ENCODE measurements around the gene LY6G5C. TPM values are rescaled to one million over a fixed set of nuclear protein-coding genes. Genes with fewer than 3 reads are reported as not detected.

The LY6G5C gene
- total RNA-seq, 4 donors from 2014 or later: 0.95 to 2.2 TPM; not detected in 2

GRCh38 chr6:31640612-31641011 is 40.3 kb downstream of the LY6G5C start:
- intact Hi-C loops (cut with DNase I; ENCODE audit: low total_unique reads): no loop called here
- WGBS, 2 donors (ENCODE audit: low coverage in 1 of 2): 98 to 100% methylated on average over 2 to 6 of the region's 6 CpGs
- Histone ChIP-seq H3K4me1 (no peaks in the 10 kb centered on the region), H3K4me3 (no peak overlapping the region), H3K36me3 (peaks cover 0 to 77% (median 36%) of the 10 kb centered on the region in 4 donors), H3K27me3 (no peaks in the 10 kb centered on the region), H3K9me3 (no peaks in the 10 kb centered on the region), H3K27ac (no peak overlapping the region)
- in situ Hi-C loops (cut with MboI; ENCODE audit: low pct_ligation_motif_present in 1 of 4, low pct_unique_long_range_greater_than_20kb in 1 of 4, low sequenced_read_pairs in 3 of 4): no loop called here
- no peak for DNase-seq
- TF ChIP-seq EP300 (IDR thresholded peaks at IDR 0.05; ENCODE audit: low read depth) (no peak), POLR2A (IDR thresholded peaks at IDR 0.05) (no peak), POLR2AphosphoS5 (IDR thresholded peaks at IDR 0.05) (no peak)
- TF ChIP-seq, protein P1, sequence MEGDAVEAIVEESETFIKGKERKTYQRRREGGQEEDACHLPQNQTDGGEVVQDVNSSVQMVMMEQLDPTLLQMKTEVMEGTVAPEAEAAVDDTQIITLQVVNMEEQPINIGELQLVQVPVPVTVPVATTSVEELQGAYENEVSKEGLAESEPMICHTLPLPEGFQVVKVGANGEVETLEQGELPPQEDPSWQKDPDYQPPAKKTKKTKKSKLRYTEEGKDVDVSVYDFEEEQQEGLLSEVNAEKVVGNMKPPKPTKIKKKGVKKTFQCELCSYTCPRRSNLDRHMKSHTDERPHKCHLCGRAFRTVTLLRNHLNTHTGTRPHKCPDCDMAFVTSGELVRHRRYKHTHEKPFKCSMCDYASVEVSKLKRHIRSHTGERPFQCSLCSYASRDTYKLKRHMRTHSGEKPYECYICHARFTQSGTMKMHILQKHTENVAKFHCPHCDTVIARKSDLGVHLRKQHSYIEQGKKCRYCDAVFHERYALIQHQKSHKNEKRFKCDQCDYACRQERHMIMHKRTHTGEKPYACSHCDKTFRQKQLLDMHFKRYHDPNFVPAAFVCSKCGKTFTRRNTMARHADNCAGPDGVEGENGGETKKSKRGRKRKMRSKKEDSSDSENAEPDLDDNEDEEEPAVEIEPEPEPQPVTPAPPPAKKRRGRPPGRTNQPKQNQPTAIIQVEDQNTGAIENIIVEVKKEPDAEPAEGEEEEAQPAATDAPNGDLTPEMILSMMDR (IDR thresholded peaks at IDR 0.05): no peak

DNA sequence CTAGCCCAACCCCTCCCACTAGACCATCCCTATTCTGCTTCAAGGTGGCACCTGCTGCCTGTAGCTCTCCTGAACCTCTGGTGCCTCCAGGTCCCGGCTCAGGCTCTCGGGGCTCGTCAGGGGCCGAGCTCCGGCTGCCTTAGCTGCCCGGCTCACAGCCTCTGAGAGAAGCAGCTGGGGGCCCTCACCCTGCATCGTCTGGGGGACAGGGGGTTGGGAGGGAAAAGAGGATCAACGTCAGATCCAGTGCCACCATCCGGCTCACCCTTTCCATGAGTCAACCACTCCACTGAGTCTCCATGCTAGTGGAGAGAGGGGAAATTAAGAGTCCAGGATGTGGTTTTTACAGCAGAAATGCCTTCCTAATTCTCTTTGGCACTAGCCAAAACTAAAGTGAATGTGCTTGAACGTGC is 41.4 kb downstream of the LY6G5C start:
- intact Hi-C loops (cut with DNase I; ENCODE audit: low total_unique reads): no loop called here

GRCh38 chr6:31639043-31639442 is 41.8 kb downstream of the LY6G5C start:
- Histone ChIP-seq H3K27me3 (no peaks in the 10 kb centered on the region), H3K36me3 (peaks cover 0 to 83% (median 42%) of the 10 kb centered on the region in 4 donors), H3K4me1 (no peaks in the 10 kb centered on the region), H3K27ac (no peak overlapping the region), H3K9me3 (no peaks in the 10 kb centered on the region), H3K4me3 (no peak overlapping the region)
- TF ChIP-seq EP300 (IDR thresholded peaks at IDR 0.05; ENCODE audit: low read depth) (no peak), POLR2AphosphoS5 (IDR thresholded peaks at IDR 0.05) (no peak), POLR2A (IDR thresholded peaks at IDR 0.05) (no peak)
- TF ChIP-seq, protein P1 (IDR thresholded peaks at IDR 0.05): no peak
- intact Hi-C loops (cut with DNase I; ENCODE audit: low total_unique reads): no loop called here
- WGBS, 2 donors (ENCODE audit: low coverage in 1 of 2): 75 to 93% methylated on average over 3 to 9 of the region's 9 CpGs
- no peak for DNase-seq
- in situ Hi-C loops (cut with MboI; ENCODE audit: low pct_ligation_motif_present in 1 of 4, low pct_unique_long_range_greater_than_20kb in 1 of 4, low sequenced_read_pairs in 3 of 4): no loop called here

More for the DNA sequence above, 41.4 kb downstream of the LY6G5C start:
- Histone ChIP-seq H3K9me3 (no peaks in the 10 kb centered on the region), H3K27me3 (no peaks in the 10 kb centered on the region), H3K27ac (no peak overlapping the region), H3K4me1 (no peaks in the 10 kb centered on the region), H3K4me3 (no peak overlapping the region), H3K36me3 (peaks cover 0 to 83% (median 41%) of the 10 kb centered on the region in 4 donors)
- WGBS, 2 donors (ENCODE audit: low coverage in 1 of 2): 78 to 81% methylated on average over 5 to 10 of the region's 10 CpGs
- no peak for DNase-seq
- TF ChIP-seq POLR2AphosphoS5 (IDR thresholded peaks at IDR 0.05) (no peak), EP300 (IDR thresholded peaks at IDR 0.05; ENCODE audit: low read depth) (no peak), POLR2A (IDR thresholded peaks at IDR 0.05) (no peak)
- TF ChIP-seq, protein P1 (IDR thresholded peaks at IDR 0.05): no peak
- in situ Hi-C loops (cut with MboI; ENCODE audit: low pct_ligation_motif_present in 1 of 4, low pct_unique_long_range_greater_than_20kb in 1 of 4, low sequenced_read_pairs in 3 of 4): no loop called here

DNA sequence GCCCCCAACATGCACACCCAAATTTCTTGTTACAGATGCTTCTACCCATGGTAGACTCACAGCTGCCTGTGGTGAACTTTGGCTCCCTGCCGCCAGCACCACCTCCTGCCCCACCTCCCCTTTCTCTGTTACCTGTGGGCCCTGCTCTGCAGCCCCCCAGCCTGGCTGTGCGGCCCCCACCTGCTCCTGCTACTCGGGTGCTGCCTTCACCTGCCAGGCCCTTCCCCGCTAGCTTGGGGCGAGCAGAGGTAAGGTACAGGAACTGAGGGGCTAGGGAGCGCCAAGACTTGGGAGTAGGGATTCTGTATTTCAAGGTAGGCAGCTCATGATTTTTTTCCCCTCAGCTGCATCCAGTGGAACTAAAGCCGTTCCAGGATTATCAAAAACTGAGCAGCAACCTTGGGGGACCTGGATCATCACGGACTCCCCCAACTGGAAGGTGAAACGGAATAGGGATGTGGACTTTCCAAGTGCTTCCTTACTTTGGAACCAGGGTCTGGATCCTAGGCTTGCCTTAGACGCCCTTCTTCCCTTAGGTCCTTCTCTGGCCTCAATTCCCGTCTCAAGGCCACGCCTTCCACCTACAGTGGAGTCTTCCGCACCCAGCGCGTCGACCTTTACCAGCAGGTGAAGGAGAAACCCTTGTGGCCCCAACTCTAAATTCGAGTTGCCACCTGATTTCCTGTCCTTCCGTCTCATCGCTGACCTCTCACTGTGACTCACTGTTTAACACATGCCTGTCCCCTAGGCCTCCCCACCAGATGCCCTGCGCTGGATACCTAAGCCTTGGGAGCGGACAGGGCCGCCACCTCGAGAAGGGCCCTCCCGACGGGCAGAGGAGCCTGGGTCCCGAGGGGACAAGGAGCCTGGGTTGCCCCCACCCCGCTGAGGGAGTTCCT is 43.9 kb downstream of the LY6G5C start:
- WGBS, 2 donors (ENCODE audit: low coverage in 1 of 2): 80 to 87% methylated on average over 3 to 25 of the region's 27 CpGs
- H3K36me3 ChIP-seq: peaks cover 0 to 73% (median 39%) of the 10 kb centered on the region in 4 donors

More for the DNA sequence above, 43.9 kb downstream of the LY6G5C start:
- Histone ChIP-seq H3K4me3 (no peak overlapping the region), H3K27ac (no peak overlapping the region), H3K4me1 (no peaks in the 10 kb centered on the region), H3K9me3 (no peaks in the 10 kb centered on the region), H3K27me3 (no peaks in the 10 kb centered on the region)
- in situ Hi-C loops (cut with MboI; ENCODE audit: low pct_ligation_motif_present in 1 of 4, low pct_unique_long_range_greater_than_20kb in 1 of 4, low sequenced_read_pairs in 3 of 4): no loop called here
- TF ChIP-seq EP300 (IDR thresholded peaks at IDR 0.05; ENCODE audit: low read depth): no peak
- no peak for TF ChIP-seq POLR2A (IDR thresholded peaks at IDR 0.05)
- no peak for TF ChIP-seq POLR2AphosphoS5 (IDR thresholded peaks at IDR 0.05)
- TF ChIP-seq, protein P1 (IDR thresholded peaks at IDR 0.05): no peak
- intact Hi-C loops (cut with DNase I; ENCODE audit: low total_unique reads): no loop called here
- DNase-seq: no peak
